ENCODE measurements around the gene STAG1.

STAG1 gene

DNA sequence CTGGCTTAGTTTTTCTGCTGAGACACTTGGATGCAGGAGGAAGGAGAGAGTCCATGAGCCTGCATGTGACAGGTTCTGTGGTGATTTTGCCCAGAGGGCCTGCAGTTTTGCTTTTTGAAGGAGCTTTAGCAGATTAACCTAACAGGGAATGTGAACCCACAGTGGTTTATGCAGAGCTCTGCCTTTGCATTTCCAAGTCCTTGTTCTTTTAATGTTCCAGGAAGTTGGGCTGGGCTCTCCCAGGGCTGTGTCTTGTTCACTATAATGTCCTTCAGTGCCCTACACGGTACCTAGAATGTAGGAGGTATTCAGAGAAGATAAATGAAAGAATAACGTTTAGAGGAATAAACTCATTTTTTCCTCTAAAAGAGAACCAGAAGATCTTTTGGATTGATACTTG is 451.7 kb downstream of the STAG1 start:
- no peak for DNase-seq

- no peak for DNase-seq
Observed at GRCh38 chr3:136297826-136298225, 454.4 kb downstream of the STAG1 start.

DNA sequence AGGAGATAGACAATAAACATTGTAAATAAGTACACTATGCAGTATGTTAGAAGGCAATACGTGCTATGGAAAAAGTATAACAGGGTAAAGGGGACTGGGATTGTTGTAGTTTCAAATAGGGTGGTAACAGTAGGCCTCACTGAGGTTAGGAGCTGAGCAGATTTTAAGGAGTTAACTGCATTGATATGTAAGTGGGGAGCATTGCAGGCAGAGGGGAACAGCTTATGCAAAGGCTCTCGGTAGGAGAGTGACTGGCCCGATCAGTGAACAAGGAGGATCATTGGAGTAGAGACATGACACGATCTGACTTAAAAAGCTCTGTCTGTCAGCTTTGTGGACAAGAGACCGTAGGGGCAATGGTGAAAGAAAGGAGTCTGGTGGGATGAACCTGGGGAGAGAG is 455.2 kb downstream of the STAG1 start:
- DNase-seq: no peak

- DNase-seq: no peak
Observed at GRCh38 chr3:136294176-136294575, 458.0 kb downstream of the STAG1 start.

DNA sequence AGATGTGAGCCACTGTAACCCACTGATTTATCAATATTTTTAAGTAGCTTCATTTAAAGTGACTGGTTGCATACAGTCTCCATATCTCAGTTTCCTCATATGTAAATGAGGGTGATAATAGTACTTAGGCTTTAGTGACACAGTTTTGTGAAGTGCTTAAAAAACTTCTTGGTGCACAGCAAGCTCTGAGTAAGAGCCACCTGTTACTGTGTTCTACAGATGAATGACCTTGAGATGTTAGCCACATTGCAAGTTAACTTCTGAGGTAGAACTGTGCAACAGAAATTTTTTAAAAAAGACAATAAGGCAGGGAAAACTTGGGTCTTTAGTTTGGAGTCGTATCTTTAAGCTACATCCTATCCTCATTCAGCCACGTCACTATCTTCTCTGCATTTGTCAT is 458.9 kb downstream of the STAG1 start:
- DNase-seq: no peak

GRCh38 chr3:136292500-136292899 is 459.7 kb downstream of the STAG1 start:
- no peak for DNase-seq

GRCh38 chr3:136291302-136291701 is 460.9 kb downstream of the STAG1 start:
- no peak for DNase-seq
